ENCODE data around the gene JAM2. TPM values are rescaled to one million over a fixed set of nuclear protein-coding genes. Genes with fewer than 3 reads are reported as not detected.

JAM2 gene
- total and polyA plus RNA-seq, 2 donors from 2014 or later = 6.0 to 12.0 TPM

DNA sequence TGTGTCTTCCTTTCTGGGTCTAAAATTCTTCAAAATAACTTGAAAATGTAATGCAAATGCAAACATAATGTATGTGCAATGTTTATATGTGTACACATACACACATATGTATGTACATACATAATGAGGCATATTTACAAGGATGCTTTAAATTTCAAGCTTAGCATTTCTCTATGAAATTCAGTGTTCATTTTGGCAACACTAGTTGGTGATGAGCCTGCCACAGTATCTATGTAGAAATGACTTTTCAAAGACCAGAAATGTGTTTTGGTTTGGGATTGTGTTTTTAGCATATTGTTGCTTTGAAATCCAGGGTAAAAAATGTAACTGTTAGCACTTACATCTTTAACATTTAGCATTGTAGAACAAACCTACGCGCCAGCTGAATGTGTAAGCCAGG lies 105.8 kb downstream of the JAM2 start:
- no peaks in the 10 kb centered on the region for H3K27me3 ChIP-seq (ENCODE audit: control insufficient read depth, insufficient read depth, low read length)
- no peaks in the 10 kb centered on the region for H3K9me3 ChIP-seq (ENCODE audit: control insufficient read depth in 2 of 3, insufficient read depth in 1 of 3, low read length in 3 of 3)
- intact Hi-C loops (cut with DNase I) = no loop called here
- H3K36me3 ChIP-seq (ENCODE audit: control insufficient read depth in 2 of 3, insufficient read depth in 3 of 3, low read length in 3 of 3) = peaks cover 2 to 11% (median 6%) of the 10 kb centered on the region in 3 donors
- TF ChIP-seq CTCF (IDR thresholded peaks at IDR 0.05; ENCODE audit: borderline replicate concordance, extremely low read depth, insufficient read depth) = no peak
- no peak overlapping the region for H3K4me3 ChIP-seq (ENCODE audit: low read length in 3 of 3)
- FAIRE-seq (no peak), DNase-seq (no peak)
- H3K27ac ChIP-seq (ENCODE audit: low read depth in 2 of 2, low read length in 2 of 2) = no peak overlapping the region
- no peak overlapping the region for H3K9ac ChIP-seq (ENCODE audit: low read length in 3 of 3)
- no peaks in the 10 kb centered on the region for H3K4me1 ChIP-seq (ENCODE audit: control insufficient read depth in 2 of 3, insufficient read depth in 2 of 3, low read depth in 1 of 3, low read length in 3 of 3)

DNA sequence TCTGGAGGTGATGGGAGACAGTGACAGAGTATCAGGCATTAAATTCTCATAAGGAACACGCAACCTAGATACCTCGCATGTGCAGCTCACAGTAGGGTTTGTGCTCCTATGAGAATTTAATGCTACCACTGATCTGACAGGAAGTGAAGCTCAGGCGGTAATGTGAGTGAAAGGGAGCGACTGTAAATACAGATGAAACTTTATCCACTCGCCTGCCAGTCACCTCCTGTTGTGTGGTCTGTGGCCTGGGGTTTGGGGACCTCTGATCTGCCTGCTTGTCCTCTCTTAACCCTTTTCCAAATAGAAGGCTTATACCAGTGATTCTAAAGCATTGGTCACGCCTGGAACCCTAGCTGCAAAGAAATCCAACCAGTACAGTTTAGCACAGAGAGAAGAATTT lies 111.0 kb downstream of the JAM2 start:
- H3K4me3 ChIP-seq (ENCODE audit: low read length in 3 of 3) = no peak overlapping the region
- DNase-seq (peak in 2 of 5 donors; percentile 8 to 22), FAIRE-seq (no peak)
- no peak overlapping the region for H3K27ac ChIP-seq (ENCODE audit: low read depth in 2 of 2, low read length in 2 of 2)
- intact Hi-C loops (cut with DNase I) = no loop called here
- H3K9me3 ChIP-seq (ENCODE audit: control insufficient read depth in 2 of 3, insufficient read depth in 1 of 3, low read length in 3 of 3) = no peaks in the 10 kb centered on the region
- H3K4me1 ChIP-seq (ENCODE audit: control insufficient read depth in 2 of 3, insufficient read depth in 2 of 3, low read depth in 1 of 3, low read length in 3 of 3) = no peaks in the 10 kb centered on the region
- H3K36me3 ChIP-seq (ENCODE audit: control insufficient read depth in 2 of 3, insufficient read depth in 3 of 3, low read length in 3 of 3) = peaks cover 4 to 26% (median 19%) of the 10 kb centered on the region in 3 donors
- no peaks in the 10 kb centered on the region for H3K27me3 ChIP-seq (ENCODE audit: control insufficient read depth, insufficient read depth, low read length)
- H3K9ac ChIP-seq (ENCODE audit: low read length in 3 of 3) = no peak overlapping the region
- TF ChIP-seq CTCF (IDR thresholded peaks at IDR 0.05; ENCODE audit: borderline replicate concordance, extremely low read depth, insufficient read depth) = no peak

DNA sequence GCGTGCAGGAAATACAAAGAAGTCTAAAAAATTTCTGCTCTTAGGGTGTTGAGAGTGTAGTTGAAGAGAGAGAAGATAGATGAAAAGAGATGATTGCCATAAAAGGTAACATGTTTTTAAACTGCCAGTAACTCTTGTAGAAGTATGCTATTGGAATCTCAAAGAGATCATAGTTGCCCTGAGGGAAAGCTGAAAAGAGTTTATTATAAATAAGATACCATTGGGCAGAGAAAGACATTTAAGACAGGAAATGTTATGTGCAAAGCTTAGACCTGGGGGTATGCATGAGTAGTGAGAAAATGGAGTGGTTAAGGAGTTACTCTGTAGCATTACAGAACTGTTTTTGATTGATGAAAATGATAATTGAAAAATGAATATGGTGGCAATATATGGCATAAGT lies 113.4 kb downstream of the JAM2 start:
- DNase-seq (no peak), FAIRE-seq (no peak)
- intact Hi-C loops (cut with DNase I) = no loop called here
- peaks cover 4 to 21% (median 15%) of the 10 kb centered on the region in 3 donors for H3K36me3 ChIP-seq (ENCODE audit: control insufficient read depth in 2 of 3, insufficient read depth in 3 of 3, low read length in 3 of 3)
- H3K27ac ChIP-seq (ENCODE audit: low read depth in 2 of 2, low read length in 2 of 2) = no peak overlapping the region
- H3K4me1 ChIP-seq (ENCODE audit: control insufficient read depth in 2 of 3, insufficient read depth in 2 of 3, low read depth in 1 of 3, low read length in 3 of 3) = no peaks in the 10 kb centered on the region
- H3K9ac ChIP-seq (ENCODE audit: low read length in 3 of 3) = no peak overlapping the region
- no peak overlapping the region for H3K4me3 ChIP-seq (ENCODE audit: low read length in 3 of 3)
- no peak for TF ChIP-seq CTCF (IDR thresholded peaks at IDR 0.05; ENCODE audit: borderline replicate concordance, extremely low read depth, insufficient read depth)
- H3K27me3 ChIP-seq (ENCODE audit: control insufficient read depth, insufficient read depth, low read length) = no peaks in the 10 kb centered on the region
- H3K9me3 ChIP-seq (ENCODE audit: control insufficient read depth in 2 of 3, insufficient read depth in 1 of 3, low read length in 3 of 3) = no peaks in the 10 kb centered on the region
